Upper lobe of right lung (tissue), 1 donor: ENCODE results near the gene PARD3. TPM values are rescaled to one million over a fixed set of nuclear protein-coding genes. Genes with fewer than 3 reads are reported as not detected.
"Not testable (repeated sequence)": the region's sequence is repeated elsewhere in the genome, so short reads cannot be mapped to it uniquely, and the experiment has no call there.

ENCODE experiments used
- ATAC-seq: fragments of 200-7000 bp; cut with Tn5 transposase; one replicate; pipeline ENCODE4 v1.9.1; 2020; ENCODE audit warnings: mild to moderate bottlenecking, moderate library complexity
- DNase-seq: peaks from one replicate; pipeline ENCODE4 v3.0.0-alpha.2; 2020
- H3K27ac ChIP-seq: fragments of 200-600 bp; one replicate; pipeline ENCODE4 v1.8.0; 2022
- H3K27me3 ChIP-seq: fragments of 200-600 bp; one replicate; pipeline ENCODE4 v1.8.0; 2022; ENCODE audit warnings: mild to moderate bottlenecking
- H3K36me3 ChIP-seq: fragments of 200-600 bp; one replicate; pipeline ENCODE4 v1.8.0; 2022
- H3K4me1 ChIP-seq: fragments of 200-600 bp; one replicate; pipeline ENCODE4 v1.8.0; 2022
- H3K4me3 ChIP-seq: fragments of 200-600 bp; one replicate; pipeline ENCODE4 v1.8.0; 2022; ENCODE audit warnings: mild to moderate bottlenecking
- H3K9me3 ChIP-seq: fragments of 200-600 bp; one replicate; pipeline ENCODE4 v1.8.0; 2022
- intact Hi-C: fragments of 100-400 bp; cut with DNase I; formaldehyde crosslinking; loops from one replicate; pipeline ENCODE4 v1.11.0; 2022
- total RNA-seq: library from RNA; stranded (reverse); fragmentation: NEBNext Ultra II Directional; extraction: Animal tissue kit (Norgen Biotek cat#: 25700); gene quantifications from one replicate; pipeline ENCODE4 v1.2.1, GENCODE V29; 2021
- TF ChIP-seq, protein P1 (sequence below): fragments of 200-600 bp; IDR thresholded peaks from one replicate; pipeline ENCODE4 v1.8.0; 2022; ENCODE audit warnings: antibody characterized with exemption
- donor health status: DM: no; HTN: yes; CAD: no; lungs with severe emphysema.

PARD3 gene
- total RNA-seq, 1 donor from 2014 or later, result 38.5 TPM

DNA sequence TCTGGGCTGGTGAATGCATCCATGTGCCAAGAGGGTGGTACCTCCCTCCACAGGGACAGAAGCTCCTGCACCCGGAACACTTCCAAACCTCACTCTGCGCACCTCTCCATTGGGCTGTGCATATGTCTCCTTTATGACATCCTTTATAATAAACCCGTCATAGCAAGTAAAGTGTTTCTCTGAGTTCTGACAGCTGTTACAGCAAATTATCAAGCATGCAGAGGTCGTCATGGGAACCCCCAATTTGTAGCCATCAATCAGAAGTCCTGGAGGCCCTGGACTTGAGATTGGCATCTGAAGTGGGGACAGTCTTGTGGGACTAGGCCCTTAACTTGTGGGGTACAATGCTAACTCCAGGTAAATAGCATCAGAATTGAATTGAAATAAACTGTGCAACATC lies 29.4 kb upstream of the PARD3 start:
- no peak for DNase-seq
- ATAC-seq, result no peak
- no peaks in the 10 kb centered on the region for H3K4me1 ChIP-seq
- H3K27ac ChIP-seq, result no peak overlapping the region
- intact Hi-C loops, result no loop called here
- H3K36me3 ChIP-seq, result no peaks in the 10 kb centered on the region
- H3K9me3 ChIP-seq, result no peaks in the 10 kb centered on the region
- no peak overlapping the region for H3K4me3 ChIP-seq
- TF ChIP-seq, protein P1, sequence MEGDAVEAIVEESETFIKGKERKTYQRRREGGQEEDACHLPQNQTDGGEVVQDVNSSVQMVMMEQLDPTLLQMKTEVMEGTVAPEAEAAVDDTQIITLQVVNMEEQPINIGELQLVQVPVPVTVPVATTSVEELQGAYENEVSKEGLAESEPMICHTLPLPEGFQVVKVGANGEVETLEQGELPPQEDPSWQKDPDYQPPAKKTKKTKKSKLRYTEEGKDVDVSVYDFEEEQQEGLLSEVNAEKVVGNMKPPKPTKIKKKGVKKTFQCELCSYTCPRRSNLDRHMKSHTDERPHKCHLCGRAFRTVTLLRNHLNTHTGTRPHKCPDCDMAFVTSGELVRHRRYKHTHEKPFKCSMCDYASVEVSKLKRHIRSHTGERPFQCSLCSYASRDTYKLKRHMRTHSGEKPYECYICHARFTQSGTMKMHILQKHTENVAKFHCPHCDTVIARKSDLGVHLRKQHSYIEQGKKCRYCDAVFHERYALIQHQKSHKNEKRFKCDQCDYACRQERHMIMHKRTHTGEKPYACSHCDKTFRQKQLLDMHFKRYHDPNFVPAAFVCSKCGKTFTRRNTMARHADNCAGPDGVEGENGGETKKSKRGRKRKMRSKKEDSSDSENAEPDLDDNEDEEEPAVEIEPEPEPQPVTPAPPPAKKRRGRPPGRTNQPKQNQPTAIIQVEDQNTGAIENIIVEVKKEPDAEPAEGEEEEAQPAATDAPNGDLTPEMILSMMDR, result no peak
- H3K27me3 ChIP-seq, result no peaks in the 10 kb centered on the region

DNA sequence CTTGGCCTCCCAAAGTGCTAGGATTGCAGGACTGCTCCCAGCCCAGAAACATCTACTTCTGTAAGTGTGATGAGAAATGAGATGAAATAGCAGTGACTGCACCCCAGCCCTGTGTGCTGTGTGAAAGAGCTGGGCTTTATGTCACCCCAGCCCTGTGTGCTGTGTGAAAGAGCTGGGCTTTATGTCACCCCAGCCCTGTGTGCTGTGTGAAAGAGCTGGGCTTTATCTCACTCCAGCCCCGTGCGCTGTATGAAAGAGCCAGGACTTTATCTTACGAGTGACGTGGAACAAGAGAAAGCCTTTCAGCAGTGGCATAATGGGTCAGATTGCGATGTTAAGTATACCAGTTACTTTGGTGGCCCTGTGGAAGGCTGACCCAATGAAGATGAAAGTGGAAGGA lies 28.4 kb upstream of the PARD3 start:
- H3K4me3 ChIP-seq, H3K9me3 ChIP-seq, ATAC-seq, H3K27me3 ChIP-seq, H3K36me3 ChIP-seq, DNase-seq, H3K27ac ChIP-seq, H3K4me1 ChIP-seq, intact Hi-C loops: not testable (repeated sequence)

- Histone ChIP-seq H3K36me3 (no peaks in the 10 kb centered on the region), H3K4me1 (no peaks in the 10 kb centered on the region), H3K9me3 (no peaks in the 10 kb centered on the region), H3K27me3 (no peaks in the 10 kb centered on the region), H3K27ac (no peak overlapping the region), H3K4me3 (no peak overlapping the region)
- TF ChIP-seq, protein P1, result no peak
- DNase-seq (no peak), ATAC-seq (no peak)
- intact Hi-C loops, result no loop called here
Observed at GRCh38 chr10:34838366-34838900, 23.3 kb upstream of the PARD3 start.

- Histone ChIP-seq H3K36me3 (no peaks in the 10 kb centered on the region), H3K9me3 (no peaks in the 10 kb centered on the region), H3K27ac (no peak overlapping the region), H3K4me1 (no peaks in the 10 kb centered on the region), H3K4me3 (no peak overlapping the region), H3K27me3 (no peaks in the 10 kb centered on the region)
- DNase-seq, result no peak
- intact Hi-C loops, result no loop called here
- ATAC-seq, result no peak
- TF ChIP-seq, protein P1, result no peak
Observed at GRCh38 chr10:34835908-34836508, 20.9 kb upstream of the PARD3 start.

GRCh38 chr10:34834274-34834673 lies 19.2 kb upstream of the PARD3 start:
- TF ChIP-seq, protein P1, result no peak
- ATAC-seq (no peak), DNase-seq (no peak)
- intact Hi-C loops, result no loop called here
- no peaks in the 10 kb centered on the region for H3K9me3 ChIP-seq
- H3K4me1 ChIP-seq, result no peaks in the 10 kb centered on the region
- no peaks in the 10 kb centered on the region for H3K36me3 ChIP-seq
- H3K27me3 ChIP-seq, result no peaks in the 10 kb centered on the region
- no peak overlapping the region for H3K4me3 ChIP-seq
- no peak overlapping the region for H3K27ac ChIP-seq

DNA sequence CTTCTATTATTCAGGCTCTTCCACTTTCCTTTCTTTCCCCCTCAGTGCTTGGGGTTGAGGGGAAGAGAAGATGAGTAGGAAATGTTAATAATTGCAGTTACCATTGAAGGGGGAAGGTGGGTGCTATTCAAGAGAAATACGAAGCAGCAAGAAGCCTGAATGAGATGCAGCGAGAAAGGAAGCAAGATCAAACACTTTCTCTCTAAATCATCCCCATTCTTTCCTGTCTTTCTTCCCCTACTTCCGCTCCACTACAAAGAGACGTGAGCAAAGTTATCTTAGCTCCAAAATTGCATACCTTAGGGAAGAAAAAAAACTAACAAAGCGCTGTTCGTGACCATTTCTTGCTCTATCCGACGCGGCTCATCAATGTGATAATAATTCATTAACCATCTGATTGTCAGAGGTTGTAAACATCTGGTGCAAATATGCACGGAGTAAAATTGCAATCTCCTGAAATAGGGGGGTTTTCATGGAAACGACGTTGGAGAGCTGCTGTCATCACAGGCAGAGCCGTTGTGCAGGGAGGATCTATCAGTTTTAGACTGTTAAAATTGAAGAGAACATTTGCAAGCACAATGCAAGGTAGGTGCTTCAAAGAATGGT lies 15.2 kb upstream of the PARD3 start:
- ATAC-seq (no peak), DNase-seq (no peak)
- Histone ChIP-seq H3K4me1 (no peaks in the 10 kb centered on the region), H3K9me3 (no peaks in the 10 kb centered on the region), H3K27me3 (no peaks in the 10 kb centered on the region), H3K27ac (no peak overlapping the region), H3K36me3 (no peaks in the 10 kb centered on the region), H3K4me3 (peak overlapping the region; percentile 8)
- TF ChIP-seq, protein P1, result no peak
- intact Hi-C loops, result no loop called here
